GM23248 (cell line): ENCODE data around the gene CYS1.

Source experiments
- EZH2 ChIP-seq: fragments of 200-600 bp; sonication (generic); IDR thresholded peaks from 2 replicates; pipeline ENCODE4 v1.6.1; 2018; ENCODE audit warnings: antibody characterized with exemption, mild to moderate bottlenecking; ENCODE audit not compliant: insufficient read depth, poor library complexity, severe bottlenecking
- EZH2phosphoT487 ChIP-seq: fragments of 200-600 bp; sonication (generic); IDR thresholded peaks from 2 replicates; pipeline ENCODE4 v1.6.1; 2018; ENCODE audit warnings: antibody characterized with exemption, moderate library complexity, mild to moderate bottlenecking, low read depth; ENCODE audit not compliant: insufficient read depth

- TF ChIP-seq EZH2 = no peak
- no peak for TF ChIP-seq EZH2phosphoT487
Measured at GRCh38 chr2:10079870-10080535, at the start of gene CYS1.
